ENCODE data around the gene WDR33. TPM values are rescaled to one million over a fixed set of nuclear protein-coding genes. Genes with fewer than 3 reads are reported as not detected.

WDR33 gene
- total and polyA plus RNA-seq, 9 donors: 25.6 to 36.4 (median 28.9) TPM

GRCh38 chr2:127790694-127791529 lies 20.1 kb downstream of the WDR33 start:
- H3K27me3 ChIP-seq (ENCODE audit: control insufficient read depth, insufficient read depth, low read length): no peaks in the 10 kb centered on the region

GRCh38 chr2:127786048-127786809 lies 24.7 kb downstream of the WDR33 start:
- Histone ChIP-seq H3K9me3 (replicated peaks; ENCODE audit: control insufficient read depth, low read depth, low read length) (no peaks in the 10 kb centered on the region), H3K27ac (ENCODE audit: low read length) (no peak overlapping the region), H3K36me3 (ENCODE audit: control insufficient read depth, insufficient read depth, low read length) (peaks cover 3% of the 10 kb centered on the region), H3K4me3 (ENCODE audit: low read length) (no peak overlapping the region), H3K4me1 (ENCODE audit: control insufficient read depth, insufficient read depth, low read length) (no peaks in the 10 kb centered on the region), H3K27me3 (ENCODE audit: control insufficient read depth, insufficient read depth, low read length) (no peaks in the 10 kb centered on the region)
- WGBS (ENCODE audit: insufficient coverage): 100% methylated on average over 2 of the region's 6 CpGs
- DNase-seq: no peak

More at GRCh38 chr2:127790694-127791529, 20.1 kb downstream of the WDR33 start:
- WGBS (ENCODE audit: insufficient coverage): 82% methylated on average over 2 of the region's 8 CpGs
- no peak overlapping the region for H3K4me3 ChIP-seq (ENCODE audit: low read length)
- no peaks in the 10 kb centered on the region for H3K9me3 ChIP-seq (replicated peaks; ENCODE audit: control insufficient read depth, low read depth, low read length)
- H3K36me3 ChIP-seq (ENCODE audit: control insufficient read depth, insufficient read depth, low read length): peaks cover 2% of the 10 kb centered on the region
- H3K27ac ChIP-seq (ENCODE audit: low read length): no peak overlapping the region
- no peaks in the 10 kb centered on the region for H3K4me1 ChIP-seq (ENCODE audit: control insufficient read depth, insufficient read depth, low read length)
- no peak for DNase-seq

- H3K36me3 ChIP-seq (ENCODE audit: control insufficient read depth, insufficient read depth, low read length): peaks cover 3% of the 10 kb centered on the region
- no peak overlapping the region for H3K27ac ChIP-seq (ENCODE audit: low read length)
- no peak for DNase-seq
- H3K27me3 ChIP-seq (ENCODE audit: control insufficient read depth, insufficient read depth, low read length): no peaks in the 10 kb centered on the region
- H3K4me1 ChIP-seq (ENCODE audit: control insufficient read depth, insufficient read depth, low read length): no peaks in the 10 kb centered on the region
- WGBS (ENCODE audit: insufficient coverage): no CpG with 5 or more reads among the region's 2 CpGs
- H3K4me3 ChIP-seq (ENCODE audit: low read length): no peak overlapping the region
- H3K9me3 ChIP-seq (replicated peaks; ENCODE audit: control insufficient read depth, low read depth, low read length): no peaks in the 10 kb centered on the region
Observed at GRCh38 chr2:127784965-127785518, 25.9 kb downstream of the WDR33 start.

- peak; percentile 58 for DNase-seq
- no peaks in the 10 kb centered on the region for H3K9me3 ChIP-seq (replicated peaks; ENCODE audit: control insufficient read depth, low read depth, low read length)
- no peaks in the 10 kb centered on the region for H3K4me1 ChIP-seq (ENCODE audit: control insufficient read depth, insufficient read depth, low read length)
- no peak overlapping the region for H3K27ac ChIP-seq (ENCODE audit: low read length)
- H3K27me3 ChIP-seq (ENCODE audit: control insufficient read depth, insufficient read depth, low read length): no peaks in the 10 kb centered on the region
- H3K4me3 ChIP-seq (ENCODE audit: low read length): no peak overlapping the region
- H3K36me3 ChIP-seq (ENCODE audit: control insufficient read depth, insufficient read depth, low read length): peaks cover 3% of the 10 kb centered on the region
Observed at GRCh38 chr2:127783101-127783500, 27.9 kb downstream of the WDR33 start.

GRCh38 chr2:127778850-127779249 lies 32.1 kb downstream of the WDR33 start:
- H3K4me3 ChIP-seq (ENCODE audit: low read length): no peak overlapping the region
- DNase-seq: no peak
- H3K9me3 ChIP-seq (replicated peaks; ENCODE audit: control insufficient read depth, low read depth, low read length): no peaks in the 10 kb centered on the region
- WGBS (ENCODE audit: insufficient coverage): 74% methylated on average over 2 of the region's 2 CpGs
- no peaks in the 10 kb centered on the region for H3K27me3 ChIP-seq (ENCODE audit: control insufficient read depth, insufficient read depth, low read length)
- H3K27ac ChIP-seq (ENCODE audit: low read length): no peak overlapping the region
- H3K4me1 ChIP-seq (ENCODE audit: control insufficient read depth, insufficient read depth, low read length): no peaks in the 10 kb centered on the region
- H3K36me3 ChIP-seq (ENCODE audit: control insufficient read depth, insufficient read depth, low read length): peaks cover 4% of the 10 kb centered on the region

- no peak for DNase-seq
- no peak overlapping the region for H3K4me3 ChIP-seq (ENCODE audit: low read length)
- WGBS (ENCODE audit: insufficient coverage): no CpG with 5 or more reads among the region's 2 CpGs
- H3K27ac ChIP-seq (ENCODE audit: low read length): no peak overlapping the region
- H3K9me3 ChIP-seq (replicated peaks; ENCODE audit: control insufficient read depth, low read depth, low read length): no peaks in the 10 kb centered on the region
- peaks cover 4% of the 10 kb centered on the region for H3K36me3 ChIP-seq (ENCODE audit: control insufficient read depth, insufficient read depth, low read length)
- no peaks in the 10 kb centered on the region for H3K4me1 ChIP-seq (ENCODE audit: control insufficient read depth, insufficient read depth, low read length)
- no peaks in the 10 kb centered on the region for H3K27me3 ChIP-seq (ENCODE audit: control insufficient read depth, insufficient read depth, low read length)
Observed at GRCh38 chr2:127778447-127778846, 32.5 kb downstream of the WDR33 start.

- 83% methylated on average over 1 of the region's 3 CpGs for WGBS (ENCODE audit: insufficient coverage)
- Histone ChIP-seq H3K4me3 (ENCODE audit: low read length) (no peak overlapping the region), H3K36me3 (ENCODE audit: control insufficient read depth, insufficient read depth, low read length) (peaks cover 4% of the 10 kb centered on the region), H3K27ac (ENCODE audit: low read length) (no peak overlapping the region), H3K9me3 (replicated peaks; ENCODE audit: control insufficient read depth, low read depth, low read length) (no peaks in the 10 kb centered on the region), H3K27me3 (ENCODE audit: control insufficient read depth, insufficient read depth, low read length) (no peaks in the 10 kb centered on the region), H3K4me1 (ENCODE audit: control insufficient read depth, insufficient read depth, low read length) (no peaks in the 10 kb centered on the region)
- no peak for DNase-seq
Observed at GRCh38 chr2:127776122-127776780, 34.7 kb downstream of the WDR33 start.

- Histone ChIP-seq H3K27me3 (ENCODE audit: control insufficient read depth, insufficient read depth, low read length) (no peaks in the 10 kb centered on the region), H3K4me3 (ENCODE audit: low read length) (no peak overlapping the region), H3K27ac (ENCODE audit: low read length) (no peak overlapping the region), H3K4me1 (ENCODE audit: control insufficient read depth, insufficient read depth, low read length) (no peaks in the 10 kb centered on the region), H3K36me3 (ENCODE audit: control insufficient read depth, insufficient read depth, low read length) (peaks cover 12% of the 10 kb centered on the region), H3K9me3 (replicated peaks; ENCODE audit: control insufficient read depth, low read depth, low read length) (no peaks in the 10 kb centered on the region)
- WGBS (ENCODE audit: insufficient coverage): 88% methylated on average over 1 of the region's 2 CpGs
- no peak for DNase-seq
Observed at GRCh38 chr2:127771756-127772155, 39.2 kb downstream of the WDR33 start.

- Histone ChIP-seq H3K9me3 (replicated peaks; ENCODE audit: control insufficient read depth, low read depth, low read length) (no peaks in the 10 kb centered on the region), H3K27me3 (ENCODE audit: control insufficient read depth, insufficient read depth, low read length) (no peaks in the 10 kb centered on the region), H3K4me1 (ENCODE audit: control insufficient read depth, insufficient read depth, low read length) (no peaks in the 10 kb centered on the region), H3K27ac (ENCODE audit: low read length) (no peak overlapping the region), H3K36me3 (ENCODE audit: control insufficient read depth, insufficient read depth, low read length) (peaks cover 13% of the 10 kb centered on the region), H3K4me3 (ENCODE audit: low read length) (no peak overlapping the region)
- DNase-seq: no peak
- WGBS (ENCODE audit: insufficient coverage): 85% methylated on average over 3 of the region's 9 CpGs
Observed at GRCh38 chr2:127770973-127771735, 39.8 kb downstream of the WDR33 start.
